HG02678 (cell line): ENCODE data around the gene HOXA11.

Source experiments
- ATAC-seq: cut with Tn5 transposase; IDR thresholded peaks from one replicate; pipeline ENCODE4 v1.9.1; 2021; ENCODE audit warnings: mild to moderate bottlenecking, moderate library complexity; ENCODE audit not compliant: unreplicated experiment

The HOXA11 gene

GRCh38 chr7:27182285-27182841, 2.7 kb downstream of the HOXA11 start:
- no peak for ATAC-seq

DNA sequence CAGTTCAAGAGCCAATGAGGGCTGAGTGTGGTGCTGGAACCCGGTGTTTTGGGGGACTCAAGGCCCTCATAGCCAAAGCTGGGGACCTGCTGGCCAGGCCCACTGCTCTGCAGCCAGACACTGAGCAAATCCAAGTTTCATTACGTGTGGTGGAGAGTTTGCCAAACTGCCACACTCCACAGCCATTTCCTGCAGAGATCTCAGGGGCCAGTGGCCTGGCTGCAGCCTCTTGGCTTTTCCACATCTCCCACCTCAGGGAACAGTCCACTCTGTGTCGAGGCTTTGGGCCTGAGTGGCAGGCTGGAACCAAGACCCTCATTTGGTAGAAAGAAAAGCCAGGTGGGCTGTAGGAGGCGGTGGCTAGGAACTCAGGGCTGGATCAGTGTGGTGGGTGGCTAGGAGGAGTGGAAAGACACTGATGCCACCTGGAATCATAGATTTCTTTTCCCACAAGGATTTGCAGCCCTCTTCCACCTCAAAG, 3.2 kb downstream of the HOXA11 start:
- ATAC-seq: no peak

DNA sequence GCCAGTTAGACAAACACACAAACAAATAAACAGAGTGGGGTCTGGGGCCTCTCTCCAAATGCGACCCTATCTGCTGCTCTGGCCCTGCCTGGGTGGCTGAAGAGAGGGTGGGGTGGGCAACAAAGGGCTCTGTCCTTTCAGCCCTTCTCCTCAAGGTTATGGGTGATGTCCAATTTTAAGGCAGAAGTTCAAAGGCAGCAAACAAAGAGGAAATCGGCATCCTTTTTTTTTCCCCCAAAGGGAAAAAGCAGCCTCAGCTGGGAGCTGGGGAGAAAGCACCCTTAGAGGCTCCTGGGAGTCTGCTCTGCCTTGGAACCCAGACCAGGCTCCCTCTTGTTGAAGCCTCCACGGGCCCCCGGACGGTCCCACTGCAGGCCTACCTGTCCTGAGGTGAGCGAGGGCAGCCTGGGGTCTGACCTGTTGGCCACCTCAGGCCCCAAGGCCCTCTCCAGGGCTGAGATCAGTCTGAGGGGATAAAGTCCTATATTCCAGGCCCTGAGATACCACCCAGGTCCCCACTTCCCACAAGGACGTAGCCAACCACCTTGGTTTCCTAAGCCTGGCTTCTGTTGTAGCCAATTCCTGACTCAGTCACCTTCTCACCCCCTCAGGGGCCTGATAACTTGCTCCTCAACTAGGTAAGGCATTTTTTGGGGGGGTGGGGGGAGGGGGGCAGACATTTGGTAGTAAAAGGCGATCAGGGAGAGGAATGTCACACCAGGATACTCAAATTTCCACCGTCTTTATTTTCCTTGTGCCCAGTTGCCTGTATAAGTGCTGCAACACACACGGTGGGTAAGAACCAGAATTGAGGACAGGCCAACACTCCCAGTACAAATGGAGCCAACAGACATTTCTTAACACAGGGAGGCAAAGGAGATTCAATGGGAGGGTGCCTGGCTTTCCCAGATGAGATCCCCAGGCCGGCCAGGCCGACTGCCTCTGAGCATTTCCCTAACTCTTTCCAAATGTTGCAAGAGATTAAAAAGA, 4.3 kb downstream of the HOXA11 start:
- no peak for ATAC-seq

DNA sequence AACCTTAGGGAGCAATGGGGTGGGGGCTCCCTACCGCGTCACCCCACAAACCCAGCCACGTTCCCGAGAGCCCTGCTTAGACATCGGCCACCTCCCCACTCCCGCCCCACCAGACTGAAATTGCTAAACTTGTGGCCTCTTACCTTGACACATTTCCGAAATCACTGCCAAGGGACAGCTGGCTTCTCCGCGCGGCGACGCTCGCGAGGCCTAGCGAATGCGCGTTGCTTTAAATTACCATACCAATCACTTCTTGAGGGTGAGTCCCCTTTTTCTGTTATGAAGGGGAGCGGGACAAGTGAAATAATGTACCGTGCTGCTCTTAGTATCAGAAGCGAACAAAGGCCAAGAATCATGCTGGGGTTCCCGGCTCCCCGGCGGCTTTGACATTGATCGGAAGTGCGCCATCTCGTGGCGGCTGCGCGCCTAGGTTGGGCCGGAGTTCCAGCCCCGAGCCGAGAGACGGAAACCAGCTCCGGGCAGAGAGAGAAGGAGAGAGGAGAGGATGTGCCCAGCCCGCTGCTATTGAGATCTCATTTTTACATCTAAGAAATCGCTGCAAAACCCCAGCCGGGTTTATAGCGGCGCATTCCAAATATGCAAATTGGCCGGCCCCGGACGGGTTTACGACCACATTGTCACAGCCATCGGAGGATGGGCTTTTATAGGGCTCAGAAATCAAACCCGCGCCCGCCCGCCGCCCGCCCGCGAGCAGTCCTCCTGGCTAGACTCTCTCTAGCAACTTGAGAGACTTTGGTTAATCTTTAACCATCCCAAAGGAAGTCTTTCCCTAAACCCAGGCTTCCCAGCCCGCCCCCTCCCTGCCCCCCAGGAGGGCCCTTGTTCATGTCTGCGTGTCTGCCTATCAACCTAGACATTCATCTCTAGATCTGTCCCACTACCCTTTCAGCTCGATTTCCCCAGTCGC, 5.3 kb downstream of the HOXA11 start:
- ATAC-seq: no peak

DNA sequence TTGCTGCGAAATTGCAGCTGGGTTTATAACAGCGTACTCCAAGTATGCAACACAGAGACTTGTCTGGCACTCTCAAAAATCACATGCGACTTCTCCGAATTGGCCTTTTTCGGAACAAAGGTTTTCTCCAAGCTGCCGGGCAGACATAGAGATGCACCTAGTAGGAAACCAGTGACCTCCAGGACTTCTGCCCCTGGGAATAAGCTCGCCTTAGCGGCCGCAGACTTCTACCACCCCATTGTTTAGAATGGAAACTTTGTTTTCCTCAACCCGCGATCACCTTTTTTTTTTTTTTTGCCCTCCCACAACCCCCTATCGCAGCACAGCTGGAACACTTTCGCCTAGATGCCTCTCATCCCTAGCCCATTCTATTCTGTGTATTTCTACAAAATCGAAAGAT, 6.0 kb downstream of the HOXA11 start:
- no peak for ATAC-seq

GRCh38 chr7:27178366-27178765, 6.7 kb downstream of the HOXA11 start:
- ATAC-seq: no peak

DNA sequence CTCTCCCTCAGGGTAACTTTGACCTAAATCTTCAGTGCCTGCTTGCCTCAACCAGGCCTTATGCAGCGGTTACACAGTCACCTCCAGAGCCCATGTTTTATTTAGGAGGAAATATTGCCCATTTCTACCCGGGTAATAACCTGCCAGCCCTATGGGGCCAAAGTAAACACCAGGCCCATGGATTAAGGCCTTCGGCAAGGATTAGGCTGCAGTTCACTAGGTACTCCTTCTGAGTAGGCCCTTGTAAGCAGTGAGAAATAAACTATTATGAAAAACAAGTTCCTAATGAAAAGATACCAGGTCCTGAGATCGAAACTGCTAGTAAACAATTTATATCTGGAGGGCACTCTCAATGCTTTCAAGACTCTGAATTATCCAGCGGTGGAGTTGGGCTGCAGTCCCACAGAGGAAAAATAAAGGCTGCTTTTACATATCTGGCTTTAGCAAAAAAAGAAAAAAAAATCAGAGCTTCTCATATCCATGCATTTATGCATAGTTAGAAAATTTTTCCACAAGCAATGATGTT, 7.2 kb downstream of the HOXA11 start:
- ATAC-seq: no peak

DNA sequence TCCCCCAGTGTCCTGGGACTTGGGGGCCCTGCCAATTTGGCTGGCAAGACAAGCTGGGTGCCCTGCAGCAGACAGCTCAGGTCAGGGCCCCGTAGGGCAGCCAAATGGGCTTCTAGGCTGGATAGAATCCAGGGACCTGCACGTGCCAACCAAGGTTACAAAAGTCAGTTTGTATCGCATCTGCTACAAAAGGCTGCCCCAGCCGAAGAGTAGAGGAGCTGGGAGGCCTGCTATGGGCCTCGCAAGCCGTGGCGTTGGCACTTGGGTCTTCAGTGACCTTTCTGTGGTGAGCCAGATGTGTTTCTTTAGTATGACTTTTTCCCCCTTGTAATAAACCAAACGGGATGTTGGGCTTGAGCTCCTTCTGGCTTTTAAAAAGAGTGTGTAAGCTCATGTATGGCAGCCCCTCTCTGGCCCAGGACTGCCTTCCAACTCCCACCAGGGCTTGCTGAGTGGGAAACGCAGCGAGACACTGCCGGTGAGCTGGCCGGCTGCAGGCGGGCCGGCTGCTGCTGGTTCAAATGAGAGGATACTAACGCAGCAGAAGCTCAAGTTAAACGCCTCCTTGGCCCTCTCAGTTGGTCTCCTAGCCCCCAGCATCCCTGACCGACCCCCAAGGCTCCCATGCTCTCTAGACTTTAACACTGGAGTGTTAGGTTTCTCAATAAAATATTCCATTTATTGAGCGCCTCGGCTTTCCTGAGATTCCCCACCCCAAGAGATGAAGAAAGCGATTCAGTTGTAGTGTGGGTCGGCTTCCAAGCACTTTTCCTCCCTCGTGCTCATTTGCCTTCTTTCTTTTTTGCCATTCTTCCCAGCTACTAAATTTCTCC, 7.9 kb downstream of the HOXA11 start:
- no peak for ATAC-seq

DNA sequence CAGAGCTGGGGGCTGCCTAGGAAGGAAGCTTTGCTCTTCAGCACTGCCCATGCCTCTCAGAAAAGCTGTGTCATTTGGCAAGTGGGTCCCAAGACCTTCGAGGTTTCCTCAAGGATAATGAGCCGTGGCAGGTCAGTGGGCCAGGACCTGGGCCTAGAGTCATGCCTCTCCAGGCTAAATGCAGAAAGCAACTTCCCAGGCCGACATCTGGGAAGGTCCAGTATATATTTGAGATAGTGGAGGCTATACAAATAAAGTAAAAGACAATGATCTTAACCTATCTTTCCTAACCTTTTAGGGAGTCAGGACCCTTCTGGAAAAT, 8.5 kb downstream of the HOXA11 start:
- ATAC-seq: no peak

DNA sequence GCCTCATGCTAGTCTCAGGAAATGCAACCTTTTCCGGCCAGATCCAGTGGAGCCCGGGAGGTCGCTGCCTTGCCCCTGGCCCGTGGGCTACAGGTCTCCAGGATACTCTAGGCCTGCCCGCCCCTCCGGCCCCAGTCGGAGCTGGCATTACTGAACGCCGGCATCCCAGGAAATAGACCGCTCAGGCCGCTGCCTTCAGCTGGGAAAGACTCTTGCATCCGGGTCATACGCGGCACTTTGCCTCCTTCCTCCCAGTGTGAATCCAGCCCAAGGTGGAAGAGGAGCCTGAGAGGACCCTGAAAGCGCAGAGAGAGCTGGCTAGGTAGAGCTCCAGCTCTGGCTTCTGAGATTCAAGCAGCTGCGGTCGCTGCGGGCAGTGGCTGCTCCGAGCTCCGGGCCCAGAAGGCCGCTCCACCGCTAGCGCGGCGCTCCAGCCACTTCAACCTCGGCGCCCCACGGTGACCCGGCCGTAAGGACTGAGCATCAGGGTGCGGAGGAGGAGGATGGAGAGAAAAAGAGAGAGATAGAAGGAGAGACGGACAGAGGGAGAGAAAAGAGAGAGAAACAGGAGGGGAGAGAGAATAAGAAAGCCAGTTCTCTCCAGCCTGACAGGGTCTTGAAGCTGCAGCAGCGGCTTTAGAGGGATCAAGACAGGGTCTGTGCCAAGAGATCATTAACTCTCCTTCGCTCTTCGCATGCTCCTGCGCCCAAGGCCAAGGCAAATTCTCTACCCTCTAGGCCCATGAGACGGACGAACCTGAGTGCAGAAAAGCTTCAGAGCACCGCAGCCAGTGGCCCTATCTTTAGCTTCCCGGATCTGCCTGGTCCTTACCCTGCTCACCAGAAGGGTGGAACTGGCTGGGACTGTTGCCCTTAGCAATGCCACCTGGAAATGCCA, 9.2 kb downstream of the HOXA11 start:
- ATAC-seq: no peak

DNA sequence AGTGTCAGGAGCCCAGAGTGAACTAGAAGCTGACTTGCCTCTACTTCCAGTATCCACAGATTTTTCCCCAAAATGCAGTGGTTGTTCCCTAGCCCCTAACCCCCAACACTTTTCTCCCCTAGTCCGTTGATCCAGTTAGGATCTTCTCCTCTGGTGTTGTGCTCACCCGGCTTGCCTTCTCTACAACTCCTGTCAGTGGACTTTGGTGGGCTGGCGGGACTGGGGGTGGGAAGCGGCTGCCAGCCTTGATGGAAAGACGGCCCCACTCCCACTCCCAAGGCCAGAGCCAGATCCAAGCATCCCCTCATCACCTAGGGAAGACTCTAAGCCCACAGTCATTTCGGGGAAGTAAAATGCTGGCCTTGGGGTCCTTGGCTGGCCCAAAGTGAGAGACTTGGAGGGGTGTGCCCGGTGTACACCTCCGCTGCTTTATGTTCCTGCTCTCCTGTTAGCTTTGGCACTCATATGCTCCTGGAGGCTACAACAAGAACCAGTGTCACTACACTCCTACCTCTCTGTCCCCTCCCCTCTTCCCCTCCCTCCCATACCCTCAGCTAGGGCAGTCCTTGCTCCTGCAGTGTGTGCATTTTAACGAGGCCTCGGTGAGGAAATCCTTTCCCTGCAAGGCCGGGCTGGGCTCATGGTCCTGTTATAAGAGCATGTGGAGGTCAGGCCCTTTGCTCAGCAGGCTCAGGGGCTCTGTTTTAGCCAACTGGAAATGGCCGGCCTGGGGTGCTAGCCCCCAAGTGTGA, 10.0 kb downstream of the HOXA11 start:
- no peak for ATAC-seq

DNA sequence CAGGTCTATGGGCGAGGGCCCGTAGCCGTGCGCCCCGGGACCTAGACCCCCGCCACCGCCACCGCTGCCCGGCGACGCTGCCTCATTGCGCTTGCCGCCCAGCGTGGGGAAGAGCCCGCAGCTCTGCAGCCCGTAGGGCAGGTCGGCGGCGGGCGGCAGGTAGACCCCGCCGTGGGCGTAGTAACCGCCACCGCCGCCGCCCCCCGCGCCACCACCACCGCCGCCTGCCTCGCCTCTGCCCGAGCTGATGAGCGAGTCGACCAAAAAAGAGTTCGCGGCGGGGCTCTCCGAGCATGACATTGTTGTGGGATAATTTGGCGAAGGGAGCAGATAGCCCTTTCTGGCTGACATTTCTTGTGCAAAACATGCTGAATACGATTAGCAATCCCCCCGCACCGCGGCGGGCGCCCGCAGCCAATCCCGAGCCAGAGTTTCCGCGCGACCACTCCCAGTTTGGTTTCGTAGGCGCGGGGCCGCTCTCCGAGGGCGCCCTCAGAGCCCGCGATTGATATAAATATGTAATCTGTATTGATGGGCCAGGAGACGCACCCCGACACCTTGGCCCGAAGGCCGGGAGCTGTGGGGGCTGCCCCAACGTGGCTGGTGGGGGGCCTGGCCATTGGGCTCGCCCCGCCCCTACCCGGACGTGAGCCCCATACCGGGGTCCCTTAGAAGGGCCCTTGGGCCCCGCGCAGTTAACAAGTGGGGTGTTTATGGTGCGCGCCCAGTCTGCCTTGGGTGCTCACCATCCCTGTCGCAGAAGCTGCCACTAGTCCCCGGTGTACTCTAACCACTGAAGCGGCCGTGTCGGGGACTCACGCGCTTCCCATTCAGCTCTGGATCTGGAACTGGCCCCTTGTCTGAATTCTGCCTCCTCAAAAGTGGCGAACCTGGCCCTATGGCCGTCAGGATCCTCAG, 10.8 kb downstream of the HOXA11 start, which contains the start of gene HOXA10:
HOXA10 (minus strand) TSS at position 365 of the 918 bp plus-strand sequence; CDS start at position 351, 14 bp downstream.
- ATAC-seq: no peak

GRCh38 chr7:27173511-27173955, 11.5 kb downstream of the HOXA11 start:
- ATAC-seq: no peak

- no peak for ATAC-seq
Measured at GRCh38 chr7:27172823-27173510, 12.1 kb downstream of the HOXA11 start.

DNA sequence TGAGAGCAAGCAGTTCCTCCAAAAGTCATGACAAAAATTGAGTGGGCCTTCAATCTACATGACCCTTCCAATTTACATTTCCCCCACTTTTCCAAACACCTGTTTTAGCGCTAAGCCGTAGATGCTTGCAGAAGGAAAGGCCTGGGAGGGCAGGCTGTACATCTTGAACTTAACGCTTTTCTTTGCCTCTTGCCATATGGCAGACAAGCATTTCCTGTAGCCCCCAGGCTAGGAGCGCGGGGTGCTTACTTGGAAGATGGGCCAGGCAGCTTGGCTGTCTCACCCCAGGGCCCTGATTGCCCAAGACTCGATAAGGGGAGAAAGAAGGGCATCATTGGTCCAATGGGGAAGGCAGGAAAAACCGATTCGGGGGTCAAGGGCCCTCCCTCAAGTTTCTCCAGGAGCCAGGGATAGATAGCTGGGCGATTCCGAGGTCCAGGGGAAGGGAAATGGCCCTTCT, 12.7 kb downstream of the HOXA11 start:
- no peak for ATAC-seq

DNA sequence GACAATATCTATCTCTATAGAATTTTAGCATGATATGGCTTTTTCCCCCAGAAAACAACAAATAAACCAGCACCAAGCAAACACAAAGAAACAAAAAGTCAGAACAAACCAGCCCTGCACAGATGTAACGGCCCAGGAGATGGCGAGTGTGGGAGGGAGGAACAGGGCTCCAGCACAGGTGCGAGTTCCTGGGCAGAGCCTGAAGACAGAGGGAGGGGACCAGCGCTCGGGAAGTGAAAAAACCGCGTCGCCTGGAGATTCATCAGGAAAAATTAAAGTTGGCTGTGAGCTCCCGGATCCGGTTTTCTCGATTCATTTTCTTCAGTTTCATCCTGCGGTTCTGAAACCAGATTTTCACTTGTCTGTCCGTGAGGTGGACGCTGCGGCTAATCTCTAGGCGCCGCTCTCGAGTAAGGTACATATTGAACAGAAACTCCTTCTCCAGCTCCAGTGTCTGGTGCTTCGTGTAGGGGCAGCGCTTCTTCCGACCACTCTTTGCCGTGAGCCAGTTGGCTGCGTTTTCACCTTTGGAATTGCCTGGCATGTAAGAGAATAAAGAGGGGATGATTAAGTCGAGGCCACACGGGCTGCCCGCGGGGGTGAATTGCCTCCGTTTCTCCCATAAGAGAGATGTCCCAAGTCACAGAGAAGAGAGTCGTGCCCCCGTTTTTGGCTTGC, 13.3 kb downstream of the HOXA11 start:
- ATAC-seq: no peak
